ENCODE measurements around the gene GSTP1.

DNA sequence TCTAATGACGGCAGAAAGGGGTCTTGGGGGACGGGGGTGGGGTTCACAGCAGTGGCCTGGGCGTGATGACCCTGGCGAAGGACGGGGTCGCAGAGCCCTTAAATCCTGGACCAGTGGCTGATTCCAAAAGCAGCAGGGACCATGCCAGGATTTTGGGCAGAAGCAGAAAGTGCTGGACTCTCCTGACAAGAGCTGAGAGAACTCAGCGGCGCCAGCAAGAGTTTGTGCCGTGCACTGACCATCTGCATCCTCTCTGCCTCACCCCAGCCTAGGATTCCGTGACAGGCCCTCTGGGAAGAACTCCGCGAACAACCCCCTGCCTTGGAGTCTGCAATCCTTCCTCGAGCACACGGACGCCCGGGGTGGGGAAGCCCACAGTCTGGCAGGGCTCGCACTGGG lies 22.5 kb downstream of the GSTP1 start:
- TF ChIP-seq, protein P1, sequence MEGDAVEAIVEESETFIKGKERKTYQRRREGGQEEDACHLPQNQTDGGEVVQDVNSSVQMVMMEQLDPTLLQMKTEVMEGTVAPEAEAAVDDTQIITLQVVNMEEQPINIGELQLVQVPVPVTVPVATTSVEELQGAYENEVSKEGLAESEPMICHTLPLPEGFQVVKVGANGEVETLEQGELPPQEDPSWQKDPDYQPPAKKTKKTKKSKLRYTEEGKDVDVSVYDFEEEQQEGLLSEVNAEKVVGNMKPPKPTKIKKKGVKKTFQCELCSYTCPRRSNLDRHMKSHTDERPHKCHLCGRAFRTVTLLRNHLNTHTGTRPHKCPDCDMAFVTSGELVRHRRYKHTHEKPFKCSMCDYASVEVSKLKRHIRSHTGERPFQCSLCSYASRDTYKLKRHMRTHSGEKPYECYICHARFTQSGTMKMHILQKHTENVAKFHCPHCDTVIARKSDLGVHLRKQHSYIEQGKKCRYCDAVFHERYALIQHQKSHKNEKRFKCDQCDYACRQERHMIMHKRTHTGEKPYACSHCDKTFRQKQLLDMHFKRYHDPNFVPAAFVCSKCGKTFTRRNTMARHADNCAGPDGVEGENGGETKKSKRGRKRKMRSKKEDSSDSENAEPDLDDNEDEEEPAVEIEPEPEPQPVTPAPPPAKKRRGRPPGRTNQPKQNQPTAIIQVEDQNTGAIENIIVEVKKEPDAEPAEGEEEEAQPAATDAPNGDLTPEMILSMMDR (conservative IDR thresholded peaks at IDR 0.05), result no peak
- TF ChIP-seq ZFX (IDR thresholded peaks at IDR 0.05), result no peak

Measured in C4-2B (cell line).